Endothelial cell of umbilical vein (primary cell): Measurements from ENCODE around the gene PRDM10. TPM values are rescaled to one million over a fixed set of nuclear protein-coding genes. Genes with fewer than 3 reads are reported as not detected.

Experiments
- BruUV-seq: library from RNA; stranded (reverse); fragments of 400-500 nt; replicated peaks from 2 replicates; lab custom pipeline; 2021; lab: Mats Ljungman, UMichigan
- CTCF ChIA-PET: fragments of 300-600, 350-600 bp; sonication (Branson Sonifier 250); formaldehyde crosslinking; loops from one replicate; lab custom pipeline; 2021; ENCODE audit warnings: antibody characterized with exemption, inconsistent platforms; lab: Charles Lee
- POLR2A ChIA-PET: fragments of 300-600, 350-600 bp; sonication (Branson Sonifier 250); formaldehyde crosslinking; loops from one replicate; lab custom pipeline; 2021; ENCODE audit warnings: antibody characterized with exemption, inconsistent platforms; lab: Charles Lee
- DNase-seq: peaks from one replicate; pipeline ENCODE4 v3.0.0-alpha.2; 2011; ENCODE audit warnings: low read depth, low spot score
- FAIRE-seq: peaks from 2 replicates; lab custom pipeline; 2011; peaks lifted over from hg19 to GRCh38; lab: Jason Lieb, UNC
- H2AFZ ChIP-seq: 2 replicates; pipeline ENCODE4 v1.6.0; 2012; ENCODE audit warnings: low read depth, low read length, control low read depth, inconsistent platforms
- H3K27ac ChIP-seq: 2 replicates; pipeline ENCODE4 v1.5.1; 2011; ENCODE audit warnings: low read depth, mild to moderate bottlenecking, control low read depth, low read length, moderate library complexity; ENCODE audit not compliant: insufficient read depth
- H3K27me3 ChIP-seq, 2 experiments: 2 replicates each; pipeline versions ENCODE4 v1.6.0 to v1.6.1; 2011; ENCODE audit warnings: low read length in 2 of 2, mixed read lengths in 1 of 2; ENCODE audit not compliant: control insufficient read depth in 2 of 2, insufficient read depth in 2 of 2
- H3K36me3 ChIP-seq, 2 experiments: 2 replicates in 1 of 2; 3 replicates in 1 of 2; pipeline ENCODE4 v1.5.1; 2011; ENCODE audit warnings: low read length in 2 of 2, mild to moderate bottlenecking in 1 of 2, moderate library complexity in 1 of 2; ENCODE audit not compliant: control insufficient read depth in 2 of 2, insufficient read depth in 2 of 2; ENCODE audit errors: extremely low read depth in 1 of 2
- H3K4me1 ChIP-seq: 3 replicates; pipeline ENCODE4 v1.5.1; 2011; ENCODE audit warnings: mild to moderate bottlenecking, low read length; ENCODE audit not compliant: control insufficient read depth, insufficient read depth; ENCODE audit errors: extremely low read depth
- H3K4me2 ChIP-seq: 2 replicates; pipeline ENCODE4 v1.6.1; 2011; ENCODE audit warnings: low read length, control low read depth, mixed read lengths; ENCODE audit not compliant: insufficient read depth
- H3K4me3 ChIP-seq, 3 experiments: fragments of 200-600 bp in 1 of 3; sonication (generic), shearing (Covaris generic) in 1 of 3; replicated peaks in 1 of 3; 2 replicates each; pipeline ENCODE4 v1.5.1; 2011 to 2016; ENCODE audit warnings: control low read depth in 3 of 3, low read length in 3 of 3, mild to moderate bottlenecking in 2 of 3, inconsistent platforms in 1 of 3, low read depth in 1 of 3, moderate library complexity in 1 of 3; ENCODE audit not compliant: insufficient read depth in 1 of 3
- H3K79me2 ChIP-seq: 2 replicates; pipeline ENCODE4 v1.6.0; 2012; ENCODE audit warnings: low read length, inconsistent platforms; ENCODE audit not compliant: control insufficient read depth, insufficient read depth
- H3K9ac ChIP-seq: replicated peaks from 2 replicates; pipeline ENCODE3; 2011; ENCODE audit warnings: low read length, control low read depth; ENCODE audit not compliant: insufficient read depth; ENCODE audit errors: extremely low read depth
- H3K9me1 ChIP-seq: replicated peaks from 3 replicates; pipeline ENCODE4 v1.6.0; 2011; ENCODE audit warnings: mild to moderate bottlenecking, low read length; ENCODE audit not compliant: control insufficient read depth, insufficient read depth; ENCODE audit errors: extremely low read depth
- H3K9me3 ChIP-seq: replicated peaks from 2 replicates; pipeline ENCODE4 v1.5.1; 2012; ENCODE audit warnings: low read length, inconsistent platforms; ENCODE audit not compliant: control insufficient read depth, insufficient read depth
- H4K20me1 ChIP-seq: replicated peaks from 2 replicates; pipeline ENCODE3; 2011; ENCODE audit warnings: mild to moderate bottlenecking, low read length; ENCODE audit not compliant: control insufficient read depth, insufficient read depth; ENCODE audit errors: extremely low read depth
- EZH2 ChIP-seq: IDR thresholded peaks from 2 replicates; pipeline ENCODE4 v1.6.1; 2012; ENCODE audit warnings: borderline replicate concordance, low read depth, mild to moderate bottlenecking, moderate library complexity, low read length, inconsistent platforms; ENCODE audit not compliant: severe bottlenecking
- FOS ChIP-seq: IDR thresholded peaks from 2 replicates; pipeline ENCODE4 v1.6.1; 2011; ENCODE audit warnings: mild to moderate bottlenecking, low read length, moderate library complexity, borderline replicate concordance; ENCODE audit not compliant: insufficient read depth
- GATA2 ChIP-seq: IDR thresholded peaks from 2 replicates; pipeline ENCODE4 v1.7.0; 2011; ENCODE audit warnings: low read depth, mild to moderate bottlenecking, moderate library complexity, mixed read lengths, low read length; ENCODE audit not compliant: insufficient read length, insufficient read depth
- JUN ChIP-seq: IDR thresholded peaks from 2 replicates; pipeline ENCODE4 v1.6.1; 2011; ENCODE audit warnings: borderline replicate concordance, low read depth; ENCODE audit not compliant: insufficient read length, insufficient read depth
- MYC ChIP-seq: IDR thresholded peaks from one replicate; pipeline ENCODE4 v1.6.1; 2011; ENCODE audit warnings: mild to moderate bottlenecking, low read depth, low read length
- POLR2A ChIP-seq: IDR thresholded peaks from 2 replicates; pipeline ENCODE4 v1.6.1; 2012; ENCODE audit warnings: low read depth, mild to moderate bottlenecking, control low read depth, low read length
- POLR2AphosphoS5 ChIP-seq: IDR thresholded peaks from 2 replicates; pipeline ENCODE4 v1.6.1; 2012; ENCODE audit warnings: low read depth, mild to moderate bottlenecking, control low read depth, low read length, moderate library complexity; ENCODE audit not compliant: insufficient read depth
- dilution Hi-C: fragments of 300-500 bp; cut with MboI; formaldehyde crosslinking; loops from one replicate; pipeline ENCODE4 v1.15.0; 2019; ENCODE audit warnings: low sequenced_read_pairs; ENCODE audit not compliant: extremely low pct_ligation_motif_present
- intact Hi-C: fragments of 100-400 bp; cut with micrococcal nuclease; formaldehyde crosslinking; loops from one replicate; pipeline ENCODE4 v1.10.0; 2022
- polyA plus RNA-seq, 4 experiments: library from polyadenylated mRNA; depleted of rRNA in 3 of 4; stranded (reverse) in 3 of 4; unstranded in 1 of 4; fragments of >200 nt; gene quantifications; 2 replicates each; pipeline versions ENCODE4 v1.2.1 to v1.2.3, GENCODE V29; 2011 to 2012; ENCODE audit warnings: missing spikeins in 1 of 4
- total RNA-seq: library from RNA; stranded (reverse); gene quantifications from 2 replicates; pipeline ENCODE4 v1.2.3, GENCODE V29; 2021
- TF ChIP-seq, protein P1 (sequence below), 2 donors: IDR thresholded peaks; 1 replicate in 1 of 2; 2 replicates in 1 of 2; pipeline ENCODE4 v1.5.1; 2011; ENCODE audit warnings: low read length in 2 of 2, mild to moderate bottlenecking in 2 of 2, moderate library complexity in 2 of 2, control low read depth in 1 of 2, inconsistent platforms in 1 of 2, low read depth in 1 of 2; ENCODE audit not compliant: insufficient read depth in 1 of 2; ENCODE audit errors: extremely low read depth in 1 of 2
- TF ChIP-seq, protein P2 (sequence below): IDR thresholded peaks from 2 replicates; pipeline ENCODE4 v1.6.1; 2011; ENCODE audit not compliant: insufficient read depth, insufficient read length

PRDM10 gene
- total and polyA plus RNA-seq, 2 donors (not counting 3 experiments of a cell fraction or from before 2014, with no cell fraction given) = 9.6 to 13.0 TPM

DNA sequence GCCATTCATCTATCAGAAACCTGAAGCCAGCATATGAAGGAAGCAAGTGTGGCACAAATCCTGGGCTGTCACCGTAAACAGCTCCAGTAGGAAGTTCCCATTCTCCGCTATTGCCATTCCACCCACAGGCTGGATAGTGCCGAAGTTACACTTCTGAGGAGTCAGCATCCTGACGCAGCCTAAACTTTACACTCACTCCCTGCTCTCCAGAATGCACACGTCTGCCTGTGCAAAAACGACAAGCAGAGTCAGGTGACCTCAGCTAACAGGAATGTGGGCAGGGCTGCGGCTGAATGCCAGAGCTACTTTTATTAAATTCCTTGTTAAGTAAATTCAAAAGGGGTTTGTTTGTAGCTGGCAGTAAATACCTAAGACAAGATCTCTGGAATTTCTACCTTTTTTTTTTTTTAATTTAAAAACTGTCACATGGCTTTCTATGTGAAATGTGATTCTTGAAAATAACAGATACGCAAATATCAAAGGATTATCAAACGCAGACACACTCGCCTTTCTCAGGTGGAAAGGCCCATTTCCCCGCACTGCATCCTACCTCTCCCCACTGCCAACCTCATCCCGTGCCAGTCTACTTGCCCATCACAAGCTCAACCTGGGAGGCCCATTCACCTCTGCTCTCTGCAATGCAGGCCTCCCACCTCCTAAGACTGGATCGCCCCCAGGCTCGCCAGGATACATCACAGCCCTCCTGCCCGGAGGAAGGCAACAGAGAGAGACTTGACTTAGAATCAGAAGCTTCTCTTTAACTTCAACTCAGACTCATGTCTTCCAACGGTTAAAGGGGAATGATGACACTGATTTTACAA is 140.7 kb downstream of the PRDM10 start:
- H3K36me3 ChIP-seq = peaks cover 8 to 24% of the 10 kb centered on the region in 2 experiments
- peak; percentile 89 for DNase-seq
- H3K27me3 ChIP-seq = no peaks in the 10 kb centered on the region
- no peaks in the 10 kb centered on the region for H3K79me2 ChIP-seq
- no peaks in the 10 kb centered on the region for H3K9me3 ChIP-seq
- no TSS peak for BruUV-seq
- no peaks in the 10 kb centered on the region for H4K20me1 ChIP-seq
- peak overlapping the region; percentile 78 for H3K27ac ChIP-seq
- H3K9ac ChIP-seq = peak overlapping the region; percentile 25
- ChIA-PET POLR2A (no interaction called here), CTCF (interaction anchor here (0.8 to 2.4 kb wide), 5 partner anchors 20 to 270 kb away, joined by 3 to 9 read pairs (median 3); no protein-coding TSS in a partner anchor)
- H3K4me2 ChIP-seq = peak overlapping the region; percentile 26
- dilution Hi-C loops = no loop called here
- FAIRE-seq = peak; percentile 97
- H3K4me1 ChIP-seq = peaks cover 9% of the 10 kb centered on the region
- H3K9me1 ChIP-seq = no peaks in the 10 kb centered on the region
- TF ChIP-seq POLR2AphosphoS5 = peak; percentile 11
- peak; percentile 79 for TF ChIP-seq JUN
- TF ChIP-seq FOS = peak; percentile 72
- no peak for TF ChIP-seq GATA2
- H2AFZ ChIP-seq = no peak overlapping the region
- H3K4me3 ChIP-seq = no peak overlapping the region
- intact Hi-C loops = loop anchor here (2.0 kb wide), 2 partner anchors 77 to 95 kb away; no protein-coding TSS in a partner anchor

DNA sequence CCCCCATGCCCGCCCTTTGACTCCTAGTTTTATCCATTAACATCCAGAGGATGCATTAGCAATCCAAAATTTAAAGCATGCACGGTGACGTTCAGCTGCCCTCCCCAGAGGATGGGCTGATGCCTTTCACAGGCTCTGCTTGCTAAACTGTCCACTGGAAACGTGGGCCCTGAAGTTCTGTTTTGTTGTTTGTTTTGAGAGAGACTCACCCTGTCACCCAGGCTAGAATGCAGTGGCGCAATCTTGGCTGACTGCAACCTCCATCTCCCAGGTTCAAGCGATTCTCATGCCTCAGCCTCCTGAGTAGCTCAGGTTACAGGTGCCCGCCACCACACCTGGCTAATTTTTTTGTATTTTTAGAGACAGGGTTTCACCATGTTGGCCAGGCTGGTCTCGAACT is 146.6 kb downstream of the PRDM10 start:
- Histone ChIP-seq H3K4me2 (no peak overlapping the region), H3K27me3 (no peaks in the 10 kb centered on the region), H3K4me3 (no peak overlapping the region), H3K4me1 (no peaks in the 10 kb centered on the region), H4K20me1 (no peaks in the 10 kb centered on the region), H3K36me3 (no peaks in the 10 kb centered on the region), H3K9me1 (no peaks in the 10 kb centered on the region), H3K9me3 (no peaks in the 10 kb centered on the region), H3K27ac (no peak overlapping the region), H3K79me2 (no peaks in the 10 kb centered on the region), H3K9ac (no peak overlapping the region), H2AFZ (no peak overlapping the region)
- FAIRE-seq = no peak
- TF ChIP-seq, protein P1, sequence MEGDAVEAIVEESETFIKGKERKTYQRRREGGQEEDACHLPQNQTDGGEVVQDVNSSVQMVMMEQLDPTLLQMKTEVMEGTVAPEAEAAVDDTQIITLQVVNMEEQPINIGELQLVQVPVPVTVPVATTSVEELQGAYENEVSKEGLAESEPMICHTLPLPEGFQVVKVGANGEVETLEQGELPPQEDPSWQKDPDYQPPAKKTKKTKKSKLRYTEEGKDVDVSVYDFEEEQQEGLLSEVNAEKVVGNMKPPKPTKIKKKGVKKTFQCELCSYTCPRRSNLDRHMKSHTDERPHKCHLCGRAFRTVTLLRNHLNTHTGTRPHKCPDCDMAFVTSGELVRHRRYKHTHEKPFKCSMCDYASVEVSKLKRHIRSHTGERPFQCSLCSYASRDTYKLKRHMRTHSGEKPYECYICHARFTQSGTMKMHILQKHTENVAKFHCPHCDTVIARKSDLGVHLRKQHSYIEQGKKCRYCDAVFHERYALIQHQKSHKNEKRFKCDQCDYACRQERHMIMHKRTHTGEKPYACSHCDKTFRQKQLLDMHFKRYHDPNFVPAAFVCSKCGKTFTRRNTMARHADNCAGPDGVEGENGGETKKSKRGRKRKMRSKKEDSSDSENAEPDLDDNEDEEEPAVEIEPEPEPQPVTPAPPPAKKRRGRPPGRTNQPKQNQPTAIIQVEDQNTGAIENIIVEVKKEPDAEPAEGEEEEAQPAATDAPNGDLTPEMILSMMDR (IDR thresholded peaks at IDR 0.05; ENCODE audit: extremely low read depth in 1 of 2, insufficient read depth in 1 of 2, low read depth in 1 of 2, low read length in 2 of 2) = no peak
- TF ChIP-seq GATA2 (no peak), POLR2AphosphoS5 (no peak), JUN (no peak), EZH2 (no peak), POLR2A (no peak), MYC (no peak), FOS (no peak)
- TF ChIP-seq, protein P2, sequence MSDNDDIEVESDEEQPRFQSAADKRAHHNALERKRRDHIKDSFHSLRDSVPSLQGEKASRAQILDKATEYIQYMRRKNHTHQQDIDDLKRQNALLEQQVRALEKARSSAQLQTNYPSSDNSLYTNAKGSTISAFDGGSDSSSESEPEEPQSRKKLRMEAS = no peak
- dilution Hi-C loops = no loop called here
- POLR2A ChIA-PET = no interaction called here
- BruUV-seq = no TSS peak
- DNase-seq = no peak
- intact Hi-C loops = no loop called here
- CTCF ChIA-PET = no interaction called here
